A549 (cell line): Measurements from ENCODE around the gene SERINC5. TPM values are rescaled to one million over a fixed set of nuclear protein-coding genes. Genes with fewer than 3 reads are reported as not detected.

ENCODE experiments used
- ATAC-seq, 2 experiments: fragments of 200-7000 bp in 1 of 2; fragments of >200 bp in 1 of 2; cut with Nextera tagmentation in 1 of 2; cut with Tn5 transposase in 1 of 2; 3 replicates each; pipeline versions ENCODE4 v1.8.0 to v1.9.1; 2018 to 2020; ENCODE audit warnings: mild to moderate bottlenecking in 1 of 2, moderate library complexity in 1 of 2
- CTCF ChIA-PET: fragments of 300-600 bp; sonication (Branson Sonifier 250); formaldehyde crosslinking; extraction: SDS; loops from one replicate; lab custom pipeline; 2021; ENCODE audit warnings: antibody characterized with exemption, inconsistent platforms; lab: Yijun Ruan, JAX
- POLR2A ChIA-PET: fragments of 350-600 bp; formaldehyde crosslinking; extraction: SDS; loops from one replicate; lab custom pipeline; 2021; ENCODE audit warnings: antibody characterized with exemption, inconsistent platforms; lab: Yijun Ruan, JAX
- DNase-seq, 2 experiments: peaks; one replicate each; pipeline versions ENCODE4 v3.0.0 to v3.0.0-alpha.2; 2011 to 2016; ENCODE audit warnings: low read depth in 1 of 2, low spot score in 1 of 2
- FAIRE-seq: peaks from 2 replicates; lab custom pipeline; 2011; peaks lifted over from hg19 to GRCh38; lab: Jason Lieb, UNC
- H3K27ac ChIP-seq, 2 experiments: fragments of >200 bp; sonication (Bioruptor Twin); formaldehyde crosslinking; 3 replicates each; pipeline ENCODE4 v1.5.1; 2016 to 2017
- H3K4me1 ChIP-seq: fragments of >200 bp; sonication (Bioruptor Twin); formaldehyde crosslinking; 3 replicates; pipeline ENCODE4 v1.6.1; 2016
- H3K4me2 ChIP-seq: fragments of >200 bp; sonication (Bioruptor Twin); formaldehyde crosslinking; 3 replicates; pipeline ENCODE4 v1.6.1; 2016
- H3K4me3 ChIP-seq: fragments of >200 bp; sonication (Bioruptor Twin); formaldehyde crosslinking; 3 replicates; pipeline ENCODE4 v1.5.1; 2016
- H3K9me3 ChIP-seq: fragments of >200 bp; sonication (Bioruptor Twin); formaldehyde crosslinking; 3 replicates; pipeline ENCODE4 v1.6.1; 2016
- BCL3 ChIP-seq: fragments of >200 bp; sonication (Bioruptor Twin); formaldehyde crosslinking; IDR thresholded peaks from 3 replicates; pipeline ENCODE4 v1.6.1; 2016
- CHD4 ChIP-seq: fragments of 200-600 bp; sonication (generic); IDR thresholded peaks from 2 replicates; pipeline ENCODE4 v1.6.1; 2016; ENCODE audit warnings: antibody characterized with exemption, mild to moderate bottlenecking, borderline replicate concordance
- EHF ChIP-seq: fragments of 250-450 bp; sonication (Bioruptor Pico); IDR thresholded peaks from 2 replicates; pipeline ENCODE4 v1.5.0; 2020; ENCODE audit warnings: mild to moderate bottlenecking
- EHMT2 ChIP-seq: fragments of 200-600 bp; sonication (generic); IDR thresholded peaks from 2 replicates; pipeline ENCODE4 v1.6.1; 2016; ENCODE audit warnings: antibody characterized with exemption, low read depth, mild to moderate bottlenecking, moderate library complexity
- ELK1 ChIP-seq: fragments of 150-350 bp; IDR thresholded peaks from 2 replicates; pipeline ENCODE4 v1.6.1; 2014; ENCODE audit warnings: low read depth, mild to moderate bottlenecking, low read length
- ESRRA ChIP-seq: fragments of 150-350 bp; IDR thresholded peaks from 2 replicates; pipeline ENCODE4 v1.6.1; 2014; ENCODE audit warnings: mild to moderate bottlenecking, low read length, borderline replicate concordance
- FOXS1 ChIP-seq: fragments of 250-450 bp; sonication (Bioruptor Pico); IDR thresholded peaks from 2 replicates; pipeline ENCODE4 v1.5.0; 2020; ENCODE audit warnings: mild to moderate bottlenecking, moderate library complexity
- HDAC2 ChIP-seq: fragments of 200-600 bp; sonication (generic); IDR thresholded peaks from 2 replicates; pipeline ENCODE4 v1.6.1; 2016
- HMGXB4 ChIP-seq: fragments of 250-450 bp; sonication (Bioruptor Pico); IDR thresholded peaks from 2 replicates; pipeline ENCODE4 v1.5.0; 2021; ENCODE audit warnings: mild to moderate bottlenecking, moderate library complexity, borderline replicate concordance
- JUN ChIP-seq, 2 experiments: fragments of >200 bp; sonication (Bioruptor Twin); formaldehyde crosslinking; IDR thresholded peaks; 2 replicates in 1 of 2; 3 replicates in 1 of 2; pipeline ENCODE4 v1.6.1; 2016 to 2017
- MAFK ChIP-seq: fragments of 450-650 bp; IDR thresholded peaks from 2 replicates; pipeline ENCODE4 v1.6.1; 2014; ENCODE audit not compliant: partially characterized antibody
- MAX ChIP-seq: IDR thresholded peaks from 2 replicates; pipeline ENCODE4 v1.6.1; 2012
- MAZ ChIP-seq: fragments of 150-350 bp; IDR thresholded peaks from 2 replicates; pipeline ENCODE4 v1.6.1; 2014; ENCODE audit warnings: antibody characterized with exemption, low read depth, low read length, borderline replicate concordance
- NFE2L2 ChIP-seq: fragments of 150-350 bp; conservative IDR thresholded peaks from 2 replicates; pipeline ENCODE4 v1.6.1; 2014; ENCODE audit warnings: low read length
- NPAS2 ChIP-seq: fragments of 250-450 bp; sonication (Bioruptor Pico); IDR thresholded peaks from 2 replicates; pipeline ENCODE4 v1.8.0; 2022; ENCODE audit warnings: mild to moderate bottlenecking, moderate library complexity, borderline replicate concordance
- POLR2AphosphoS2 ChIP-seq: conservative IDR thresholded peaks from 2 replicates; pipeline ENCODE4 v1.6.1; 2012; ENCODE audit warnings: low read length, improper control_type of control experiment, inconsistent platforms
- RAD21 ChIP-seq, 2 experiments: fragments of >200 bp in 1 of 2; sonication (Bioruptor Twin) in 1 of 2; formaldehyde crosslinking in 1 of 2; IDR thresholded peaks in 1 of 2; conservative IDR thresholded peaks in 1 of 2; 2 replicates in 1 of 2; 3 replicates in 1 of 2; pipeline ENCODE4 v1.6.1; 2012 to 2018; ENCODE audit warnings: inconsistent platforms in 1 of 2
- RARB ChIP-seq: fragments of 250-450 bp; sonication (Bioruptor Pico); IDR thresholded peaks from 2 replicates; pipeline ENCODE4 v1.8.0; 2021; ENCODE audit warnings: mild to moderate bottlenecking, moderate library complexity
- RCOR1 ChIP-seq: fragments of 150-350 bp; IDR thresholded peaks from 2 replicates; pipeline ENCODE4 v1.6.1; 2014; ENCODE audit warnings: antibody characterized with exemption, low read length, low read depth
- RFX5 ChIP-seq: fragments of 450-650 bp; IDR thresholded peaks from 2 replicates; pipeline ENCODE4 v1.7.1; 2014; ENCODE audit warnings: antibody characterized with exemption, mild to moderate bottlenecking, moderate library complexity
- RNF2 ChIP-seq: fragments of 200-600 bp; sonication (generic); IDR thresholded peaks from 2 replicates; pipeline ENCODE4 v1.6.1; 2016; ENCODE audit warnings: low read depth, mild to moderate bottlenecking, antibody characterized with exemption, moderate library complexity, borderline replicate concordance
- SREBF2 ChIP-seq: fragments of 450-650 bp; IDR thresholded peaks from 2 replicates; pipeline ENCODE4 v1.6.1; 2014; ENCODE audit warnings: mild to moderate bottlenecking, moderate library complexity
- TP53 ChIP-seq: fragments of 250-450 bp; sonication (Bioruptor Pico); IDR thresholded peaks from 2 replicates; pipeline ENCODE4 v1.5.0; 2021; ENCODE audit warnings: mild to moderate bottlenecking, moderate library complexity
- ZC3H11A ChIP-seq: fragments of 450-650 bp; IDR thresholded peaks from 2 replicates; pipeline ENCODE4 v1.6.1; 2014; ENCODE audit warnings: antibody characterized with exemption, mild to moderate bottlenecking
- ZFP36 ChIP-seq: fragments of 450-650 bp; IDR thresholded peaks from 2 replicates; pipeline ENCODE4 v1.6.1; 2014; ENCODE audit warnings: borderline replicate concordance; ENCODE audit not compliant: partially characterized antibody
- ZSCAN20 ChIP-seq: fragments of 250-450 bp; sonication (Bioruptor Pico); IDR thresholded peaks from 2 replicates; pipeline ENCODE4 v1.8.0; 2022; ENCODE audit warnings: mild to moderate bottlenecking, moderate library complexity
- WGBS: methylation state at CpG from one replicate; pipeline ENCODE4 v1.1.6; 2017; ENCODE audit errors: missing lambda C conversion rate; 5-methylcytosine and 5-hydroxymethylcytosine counted together
- polyA plus RNA-seq, 4 experiments: library from polyadenylated mRNA; depleted of rRNA in 3 of 4; stranded (reverse); fragments of >200 nt; fragmentation: RNase III in 1 of 4; extraction: RNeasy Plus Mini Kit Qiagen cat#74134 plus additional on column Dnase treatment in 1 of 4; gene quantifications; 2 replicates in 3 of 4; 3 replicates in 1 of 4; pipeline ENCODE4 v1.2.3, GENCODE V29; 2011 to 2017

The SERINC5 gene
- polyA plus RNA-seq, 2 of the 4 experiments (the other 2 are of a cell fraction): 7.0 to 13.4 TPM

- H3K27ac ChIP-seq: no peak overlapping the region
- WGBS: 74% methylated on average over 7 of the region's 8 CpGs
- no peak overlapping the region for H3K4me3 ChIP-seq
- FAIRE-seq (no peak), ATAC-seq (no peak)
- H3K9me3 ChIP-seq: no peaks in the 10 kb centered on the region
- H3K4me2 ChIP-seq: no peak overlapping the region
- CTCF ChIA-PET: no interaction called here
- POLR2A ChIA-PET: no interaction called here
- H3K4me1 ChIP-seq: no peaks in the 10 kb centered on the region
- no peak for TF ChIP-seq ZFP36
- no peak for TF ChIP-seq RNF2
- TF ChIP-seq POLR2AphosphoS2: no peak
- no peak for TF ChIP-seq ZSCAN20
- TF ChIP-seq RAD21 (conservative IDR thresholded peaks at IDR 0.05 in 1 of 2, IDR thresholded peaks at IDR 0.05 in 1 of 2): no peak
- no peak for TF ChIP-seq BCL3
- TF ChIP-seq RCOR1: no peak
- TF ChIP-seq ESRRA: no peak
- no peak for TF ChIP-seq EHF (CRISPR knock-in tag)
- no peak for TF ChIP-seq FOXS1
- TF ChIP-seq MAX: no peak
- TF ChIP-seq, all 56 proteins: peak for 0
- no peak for DNase-seq
Observed at GRCh38 chr5:80216096-80216495, 39.8 kb downstream of the SERINC5 start.

- no peaks in the 10 kb centered on the region for H3K4me1 ChIP-seq
- POLR2A ChIA-PET: no interaction called here
- TF ChIP-seq NPAS2 (no peak), MAFK (no peak)
- no peak for ATAC-seq
- CTCF ChIA-PET: no interaction called here
- no peak for FAIRE-seq
- H3K4me2 ChIP-seq: no peak overlapping the region
- H3K9me3 ChIP-seq: no peaks in the 10 kb centered on the region
- H3K27ac ChIP-seq: no peak overlapping the region
- no peak overlapping the region for H3K4me3 ChIP-seq
- WGBS: 80% methylated on average over 4 of the region's 4 CpGs
- no peak for DNase-seq
Observed at GRCh38 chr5:80215523-80215922, 40.3 kb downstream of the SERINC5 start.

GRCh38 chr5:80213466-80213865 lies 42.4 kb downstream of the SERINC5 start:
- DNase-seq: no peak
- Histone ChIP-seq H3K27ac (no peak overlapping the region), H3K9me3 (no peaks in the 10 kb centered on the region), H3K4me1 (no peaks in the 10 kb centered on the region), H3K4me3 (no peak overlapping the region), H3K4me2 (no peak overlapping the region)
- TF ChIP-seq NFE2L2 (no peak), ELK1 (no peak)
- 93% methylated on average over 3 of the region's 3 CpGs for WGBS
- no peak for ATAC-seq
- CTCF ChIA-PET: no interaction called here
- POLR2A ChIA-PET: no interaction called here
- no peak for FAIRE-seq

GRCh38 chr5:80212171-80212667 lies 43.6 kb downstream of the SERINC5 start:
- H3K27ac ChIP-seq: no peak overlapping the region
- ATAC-seq (no peak), FAIRE-seq (no peak), DNase-seq (no peak)
- ChIA-PET CTCF (interaction anchor here (0.8 to 0.9 kb wide), 2 partner anchors 120 to 129 kb away, joined by 3 read pairs; no protein-coding TSS in a partner anchor), POLR2A (no interaction called here)
- no peak overlapping the region for H3K4me2 ChIP-seq
- no peaks in the 10 kb centered on the region for H3K4me1 ChIP-seq
- H3K4me3 ChIP-seq: no peak overlapping the region
- WGBS: 75% methylated on average over 2 of the region's 2 CpGs
- no peaks in the 10 kb centered on the region for H3K9me3 ChIP-seq
- TF ChIP-seq RCOR1 (no peak), JUN (IDR thresholded peaks at IDR 0.05) (no peak), MAZ (no peak), NFE2L2 (no peak), ZC3H11A (no peak), RARB (CRISPR knock-in tag) (no peak), POLR2AphosphoS2 (no peak), ZSCAN20 (no peak), BCL3 (no peak), HDAC2 (no peak), RFX5 (no peak), HMGXB4 (CRISPR knock-in tag) (no peak), TP53 (CRISPR knock-in tag) (no peak), SREBF2 (no peak), NPAS2 (no peak), EHMT2 (no peak), CHD4 (no peak)
